GM12878 (cell line): Measurements from ENCODE around the gene MCCD1. TPM values are rescaled to one million over a fixed set of nuclear protein-coding genes. Genes with fewer than 3 reads are reported as not detected.

Experiments
- ATAC-seq: fragments of 200-7000 bp; cut with Tn5 transposase; 3 replicates; pipeline ENCODE4 v1.9.1; 2020; ENCODE audit warnings: mild to moderate bottlenecking, moderate library complexity
- BruUV-seq: library from RNA; stranded (reverse); fragments of 400-500 nt; replicated peaks from 2 replicates; lab custom pipeline; 2021; lab: Mats Ljungman, UMichigan
- CTCF ChIA-PET: fragments of 300-600 bp; sonication (Branson Sonifier 250); formaldehyde crosslinking; extraction: SDS; loops from one replicate; lab custom pipeline; 2021; ENCODE audit warnings: inconsistent platforms; lab: Yijun Ruan, JAX
- POLR2A ChIA-PET: fragments of 350-600 bp; formaldehyde crosslinking; extraction: SDS; loops from one replicate; lab custom pipeline; 2021; ENCODE audit warnings: inconsistent platforms; lab: Charles Lee
- RAD21 ChIA-PET: fragments of 300-600 bp; sonication (Branson Sonifier 250); formaldehyde crosslinking; loops from one replicate; lab custom pipeline; 2023; ENCODE audit warnings: antibody characterized with exemption; ENCODE audit not compliant: unreplicated experiment; lab: Charles Lee
- SMC1A ChIA-PET: fragments of 300-600 bp; sonication (Branson Sonifier 250); formaldehyde crosslinking; loops from one replicate; lab custom pipeline; 2023; ENCODE audit not compliant: unreplicated experiment, uncharacterized antibody; lab: Charles Lee
- DNase-seq: peaks from one replicate; pipeline ENCODE4 v3.0.0-alpha.2; 2011; ENCODE audit warnings: low read depth, low spot score
- FAIRE-seq: peaks from 3 replicates; lab custom pipeline; 2011; peaks lifted over from hg19 to GRCh38; lab: Jason Lieb, UNC
- H2AFZ ChIP-seq: 2 replicates; pipeline ENCODE4 v1.6.0; 2011; ENCODE audit warnings: low read depth, low read length, control low read depth; ENCODE audit not compliant: control insufficient read depth
- H3K27ac ChIP-seq: 2 replicates; pipeline ENCODE4 v1.5.1; 2011; ENCODE audit warnings: control low read depth; ENCODE audit not compliant: control insufficient read depth, insufficient read depth
- H3K27me3 ChIP-seq, 2 experiments: replicated peaks in 1 of 2; 2 replicates each; pipeline versions ENCODE4 v1.6.0 to v1.6.1; 2011; ENCODE audit warnings: low read length in 1 of 2; ENCODE audit not compliant: control insufficient read depth in 2 of 2, insufficient read depth in 2 of 2
- H3K36me3 ChIP-seq, 2 experiments: 2 replicates each; pipeline ENCODE4 v1.5.1; 2011; ENCODE audit warnings: low read length in 1 of 2; ENCODE audit not compliant: control insufficient read depth in 2 of 2, insufficient read depth in 2 of 2
- H3K4me1 ChIP-seq: 2 replicates; pipeline ENCODE4 v1.6.1; 2011; ENCODE audit warnings: mild to moderate bottlenecking, low read length, moderate library complexity, mixed read lengths; ENCODE audit not compliant: control insufficient read depth, insufficient read depth
- H3K4me2 ChIP-seq: 2 replicates; pipeline ENCODE4 v1.6.0; 2011; ENCODE audit warnings: control low read depth; ENCODE audit not compliant: control insufficient read depth, insufficient read depth
- H3K4me3 ChIP-seq: fragments of 200-600 bp; sonication (generic); 2 replicates; pipeline ENCODE4 v1.5.1; 2016
- H3K79me2 ChIP-seq: 2 replicates; pipeline ENCODE4 v1.6.0; 2011; ENCODE audit warnings: low read length; ENCODE audit not compliant: control insufficient read depth, insufficient read depth
- H3K9ac ChIP-seq: 2 replicates; pipeline ENCODE4 v1.8.0; 2011; ENCODE audit warnings: low read length, control low read depth, mixed read lengths; ENCODE audit not compliant: control insufficient read depth, insufficient read depth
- H3K9me3 ChIP-seq: replicated peaks from 3 replicates; pipeline ENCODE4 v1.5.1; 2011; ENCODE audit warnings: mild to moderate bottlenecking, low read length; ENCODE audit not compliant: control insufficient read depth, insufficient read depth
- H4K20me1 ChIP-seq: 2 replicates; pipeline ENCODE4 v1.6.0; 2011; ENCODE audit not compliant: control insufficient read depth, insufficient read depth
- ASH2L ChIP-seq: fragments of 300-600, 200-600 bp; sonication (generic); IDR thresholded peaks from 2 replicates; pipeline ENCODE4 v1.6.1; 2017; ENCODE audit warnings: low read depth, mild to moderate bottlenecking, borderline replicate concordance
- CBX3 ChIP-seq: fragments of 200-600 bp; sonication (generic); IDR thresholded peaks from 2 replicates; pipeline ENCODE4 v1.6.1; 2016; ENCODE audit warnings: low read depth, borderline replicate concordance
- HDGF ChIP-seq: fragments of 450-650 bp; IDR thresholded peaks from 2 replicates; pipeline ENCODE4 v1.6.1; 2016; ENCODE audit warnings: antibody characterized with exemption
- LARP7 ChIP-seq: fragments of 450-650 bp; IDR thresholded peaks from 2 replicates; pipeline ENCODE4 v1.6.1; 2017; ENCODE audit warnings: mild to moderate bottlenecking
- MAX ChIP-seq: IDR thresholded peaks from 2 replicates; pipeline ENCODE4 v1.6.1; 2012; ENCODE audit warnings: low read depth, low read length, improper control_type of control experiment
- POLR2A ChIP-seq: IDR thresholded peaks from 2 replicates; pipeline ENCODE4 v1.6.1; 2011; ENCODE audit warnings: low read depth, mild to moderate bottlenecking, low read length
- RFX5 ChIP-seq: IDR thresholded peaks from 2 replicates; pipeline ENCODE4 v1.6.1; 2011; ENCODE audit warnings: low read depth, low read length, improper control_type of control experiment
- SMC3 ChIP-seq: IDR thresholded peaks from 2 replicates; pipeline ENCODE4 v1.6.1; 2011; ENCODE audit warnings: low read length, improper control_type of control experiment, borderline replicate concordance
- ZBTB33 ChIP-seq: fragments of 450-650 bp; IDR thresholded peaks from 2 replicates; pipeline ENCODE4 v1.6.1; 2017; ENCODE audit warnings: mild to moderate bottlenecking
- ZNF622 ChIP-seq: fragments of 450-650 bp; IDR thresholded peaks from 2 replicates; pipeline ENCODE4 v1.6.1; 2017; ENCODE audit warnings: mild to moderate bottlenecking, inconsistent platforms
- WGBS: methylation state at CpG from one replicate; pipeline ENCODE4 v1.1.6; 2016; ENCODE audit warnings: low lambda C conversion rate; ENCODE audit not compliant: insufficient replicate concordance, insufficient coverage; ENCODE audit errors: missing lambda C conversion rate; 5-methylcytosine and 5-hydroxymethylcytosine counted together
- in situ Hi-C: fragments of 300-500 bp; cut with MboI; formaldehyde crosslinking; loops from 9 replicates; pipeline ENCODE4 v1.14.3; 2018; ENCODE audit warnings: mixed read lengths
- intact Hi-C: fragments of 100-400 bp; cut with micrococcal nuclease; formaldehyde crosslinking; loops from one replicate; pipeline ENCODE4 v1.14.2; 2022; ENCODE audit not compliant: unreplicated experiment
- polyA plus RNA-seq, 11 experiments: library from polyadenylated mRNA; depleted of rRNA in 4 of 11; unstranded in 6 of 11; stranded (reverse) in 5 of 11; fragments of >200 nt; fragmentation: Nextera tagmentation in 4 of 11; fragmentation: Illumina TruSeq in 1 of 11; extraction: Ambion mirVana in 4 of 11; extraction: Trizol in 1 of 11; gene quantifications; 1 replicate in 1 of 11; 2 replicates in 10 of 11; pipeline versions ENCODE4 v1.2.1 to v1.2.3, GENCODE V29; 2011 to 2016; ENCODE audit warnings: inconsistent platforms in 2 of 11, missing spikeins in 2 of 11, low read depth in 1 of 11
- total RNA-seq, 4 experiments: library from RNA; depleted of rRNA in 3 of 4; stranded (reverse); fragments of >200 nt in 3 of 4; fragmentation: Illumina TruSeq in 1 of 4; extraction: Trizol in 1 of 4; gene quantifications; 2 replicates each; pipeline versions ENCODE4 v1.2.1 to v1.2.3, GENCODE V29; 2013 to 2021
- TF ChIP-seq, protein P1 (sequence below): fragments of 450-650 bp; IDR thresholded peaks from 2 replicates; pipeline ENCODE4 v1.6.1; 2016; ENCODE audit warnings: mild to moderate bottlenecking

The MCCD1 gene
- total and polyA plus RNA-seq, 10 of the 15 experiments (the other 5 are each of a cell fraction or from before 2014, with no cell fraction given), result not detected

DNA sequence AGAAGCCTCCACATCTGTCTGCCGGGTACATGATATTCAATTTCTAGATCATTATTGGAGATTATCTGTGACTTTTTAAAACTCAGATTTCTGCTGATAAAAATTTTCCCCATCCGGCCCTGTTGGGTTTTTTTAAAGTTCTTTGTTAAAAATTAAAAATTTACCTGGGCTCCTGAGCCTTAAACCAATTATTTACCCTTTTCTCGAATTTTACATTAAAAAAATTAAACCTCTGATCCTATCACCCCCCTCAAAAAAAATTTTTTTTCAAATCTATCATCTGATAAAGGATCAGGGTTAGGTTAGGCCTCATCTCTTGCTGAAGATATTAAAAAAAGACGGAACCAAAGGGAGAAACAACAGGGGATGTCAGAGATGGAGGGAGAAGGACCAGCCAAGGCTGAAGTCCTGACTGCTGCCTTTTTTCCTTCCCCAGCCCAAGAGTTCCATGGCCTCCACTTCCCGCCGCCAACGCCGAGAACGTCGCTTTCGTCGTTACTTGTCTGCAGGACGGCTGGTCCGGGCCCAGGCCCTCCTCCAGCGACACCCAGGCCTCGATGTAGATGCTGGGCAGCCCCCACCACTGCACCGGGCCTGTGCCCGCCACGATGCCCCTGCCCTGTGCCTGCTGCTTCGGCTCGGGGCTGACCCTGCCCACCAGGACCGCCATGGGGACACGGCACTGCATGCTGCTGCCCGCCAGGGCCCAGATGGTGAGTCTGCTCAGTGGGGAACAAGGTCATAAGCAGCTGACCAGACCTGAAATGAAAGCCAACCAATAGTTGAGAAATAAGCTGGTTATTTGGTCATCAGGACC lies 19.2 kb downstream of the MCCD1 start:
- ChIA-PET SMC1A (interaction anchor here (0.6 to 34.7 kb wide), 11 partner anchors 8 to 284 kb away, joined by 3 to 1989 read pairs (median 4); partner anchors contain the start of genes AIF1, BAG6, LST1 and LTA), RAD21 (interaction anchor here (0.6 to 16.9 kb wide), 11 partner anchors 11 to 283 kb away, joined by 3 to 668 read pairs (median 5); partner anchors contain the start of genes BAG6, LSM2, LST1 and LTB), POLR2A (interaction anchor here (0.6 to 8.5 kb wide), 17 partner anchors 8 to 424 kb away, joined by 3 to 164 read pairs (median 4); partner anchors contain the start of genes CSNK2B, DXO, LST1 and LTA), CTCF (interaction anchor here (0.7 to 34.8 kb wide), 13 partner anchors 10 to 191 kb away, joined by 3 to 2098 read pairs (median 4); partner anchors contain the start of genes LST1, LTB, NCR3 and TNF)
- TF ChIP-seq HDGF (0 out of 2 replicates have a peak, but pooled peaks have one; percentile 21), CBX3 (no peak), ZBTB33 (peak; percentile 89; the same call in 1 of the 2 replicates), LARP7 (peak; percentile 54; the same call in 1 of the 2 replicates), MAX (no peak), SMC3 (0 out of 2 replicates have a peak, but pooled peaks have one; percentile 1), ASH2L (no peak), ZNF622 (no peak), POLR2A (peak; percentile 17; the same call in 1 of the 2 replicates), RFX5 (0 out of 2 replicates have a peak, but pooled peaks have one; percentile 4)
- TF ChIP-seq, protein P1, sequence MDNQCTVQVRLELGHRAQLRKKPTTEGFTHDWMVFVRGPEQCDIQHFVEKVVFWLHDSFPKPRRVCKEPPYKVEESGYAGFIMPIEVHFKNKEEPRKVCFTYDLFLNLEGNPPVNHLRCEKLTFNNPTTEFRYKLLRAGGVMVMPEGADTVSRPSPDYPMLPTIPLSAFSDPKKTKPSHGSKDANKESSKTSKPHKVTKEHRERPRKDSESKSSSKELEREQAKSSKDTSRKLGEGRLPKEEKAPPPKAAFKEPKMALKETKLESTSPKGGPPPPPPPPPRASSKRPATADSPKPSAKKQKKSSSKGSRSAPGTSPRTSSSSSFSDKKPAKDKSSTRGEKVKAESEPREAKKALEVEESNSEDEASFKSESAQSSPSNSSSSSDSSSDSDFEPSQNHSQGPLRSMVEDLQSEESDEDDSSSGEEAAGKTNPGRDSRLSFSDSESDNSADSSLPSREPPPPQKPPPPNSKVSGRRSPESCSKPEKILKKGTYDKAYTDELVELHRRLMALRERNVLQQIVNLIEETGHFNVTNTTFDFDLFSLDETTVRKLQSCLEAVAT, result peak; percentile 98
- intact Hi-C loops, result loop anchor here (2.0 to 10.0 kb wide), 2 partner anchors 105 to 357 kb away; partner anchors contain the start of genes BAG6 and ZBTB12
- Histone ChIP-seq H3K4me1 (peaks cover 23% of the 10 kb centered on the region; the same call in 1 of the 2 replicates), H3K9me3 (no peaks in the 10 kb centered on the region), H3K36me3 (no peaks in the 10 kb centered on the region; a peak in 1 of 4 replicates), H3K4me3 (peak overlapping the region; percentile 68), H2AFZ (no peak overlapping the region), H3K27me3 (no peaks in the 10 kb centered on the region), H3K4me2 (peak overlapping the region; percentile 70), H3K79me2 (peaks cover 16% of the 10 kb centered on the region), H3K9ac (peak overlapping the region; percentile 58), H3K27ac (peak overlapping the region; percentile 64), H4K20me1 (no peaks in the 10 kb centered on the region)
- BruUV-seq, result TSS peak; percentile 73
- FAIRE-seq (no peak), DNase-seq (no peak), ATAC-seq (no peak)
- 80% methylated on average over 24 of the region's 24 CpGs for WGBS
- in situ Hi-C loops, result loop anchor here (5.0 to 10.0 kb wide), 2 partner anchors 49 to 287 kb away; no protein-coding TSS in a partner anchor
